ENCODE data around the gene HSP90AB1.

DNA sequence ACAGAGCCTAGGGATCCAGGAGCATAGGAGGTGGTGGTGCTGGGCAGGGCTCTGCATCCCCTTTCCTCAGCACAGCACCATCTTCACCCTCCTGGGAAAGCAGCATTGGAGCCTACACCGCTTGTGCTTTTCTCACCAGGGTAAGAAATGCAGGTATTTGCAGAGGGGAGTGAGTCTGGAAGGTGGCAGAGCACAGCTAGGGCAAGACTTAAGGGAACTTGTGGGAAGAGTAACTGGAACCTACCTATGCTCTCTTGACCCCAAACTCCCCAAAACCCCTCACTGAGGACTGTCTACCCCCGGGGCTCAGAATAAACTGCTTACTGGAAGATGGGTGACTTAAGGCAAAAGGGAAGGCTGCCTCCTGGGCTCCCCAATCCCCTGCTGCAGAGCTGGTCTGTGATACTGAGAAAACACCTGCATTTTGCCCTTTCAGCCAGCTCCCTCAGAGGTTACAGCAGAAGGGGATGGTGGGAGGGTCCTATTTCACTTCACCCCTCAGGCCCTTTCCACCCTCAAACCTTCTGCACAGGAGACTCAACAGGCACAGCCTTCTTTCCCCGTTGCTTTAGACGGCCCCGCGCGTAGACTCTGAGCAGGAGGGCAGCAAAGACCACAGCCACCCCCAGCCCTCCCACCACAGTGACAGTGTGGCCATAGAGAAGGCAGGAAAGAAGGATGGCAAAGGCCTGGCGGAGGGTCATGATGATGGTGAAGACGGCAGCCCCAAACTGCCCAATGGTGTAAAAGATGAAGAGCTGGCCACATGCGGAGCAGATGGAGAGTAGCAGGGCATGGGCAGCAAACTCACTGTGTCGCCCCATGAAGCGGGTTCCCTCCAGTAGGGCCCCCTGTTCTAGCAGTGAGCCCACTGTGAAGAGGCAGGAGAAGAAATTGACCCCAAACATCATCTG, 7.5 kb downstream of the HSP90AB1 start:
- TF ChIP-seq, protein P1, sequence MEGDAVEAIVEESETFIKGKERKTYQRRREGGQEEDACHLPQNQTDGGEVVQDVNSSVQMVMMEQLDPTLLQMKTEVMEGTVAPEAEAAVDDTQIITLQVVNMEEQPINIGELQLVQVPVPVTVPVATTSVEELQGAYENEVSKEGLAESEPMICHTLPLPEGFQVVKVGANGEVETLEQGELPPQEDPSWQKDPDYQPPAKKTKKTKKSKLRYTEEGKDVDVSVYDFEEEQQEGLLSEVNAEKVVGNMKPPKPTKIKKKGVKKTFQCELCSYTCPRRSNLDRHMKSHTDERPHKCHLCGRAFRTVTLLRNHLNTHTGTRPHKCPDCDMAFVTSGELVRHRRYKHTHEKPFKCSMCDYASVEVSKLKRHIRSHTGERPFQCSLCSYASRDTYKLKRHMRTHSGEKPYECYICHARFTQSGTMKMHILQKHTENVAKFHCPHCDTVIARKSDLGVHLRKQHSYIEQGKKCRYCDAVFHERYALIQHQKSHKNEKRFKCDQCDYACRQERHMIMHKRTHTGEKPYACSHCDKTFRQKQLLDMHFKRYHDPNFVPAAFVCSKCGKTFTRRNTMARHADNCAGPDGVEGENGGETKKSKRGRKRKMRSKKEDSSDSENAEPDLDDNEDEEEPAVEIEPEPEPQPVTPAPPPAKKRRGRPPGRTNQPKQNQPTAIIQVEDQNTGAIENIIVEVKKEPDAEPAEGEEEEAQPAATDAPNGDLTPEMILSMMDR (IDR thresholded peaks at IDR 0.05), result no peak
- no peak for TF ChIP-seq POLR2A (IDR thresholded peaks at IDR 0.05)
